AG08395 (cell line): Measurements from ENCODE around the gene GSG1.

Experiments
- DNase-seq: peaks from one replicate; pipeline ENCODE4 v3.0.0; 2012; ENCODE audit warnings: mixed read lengths, low spot score

GSG1 gene

DNA sequence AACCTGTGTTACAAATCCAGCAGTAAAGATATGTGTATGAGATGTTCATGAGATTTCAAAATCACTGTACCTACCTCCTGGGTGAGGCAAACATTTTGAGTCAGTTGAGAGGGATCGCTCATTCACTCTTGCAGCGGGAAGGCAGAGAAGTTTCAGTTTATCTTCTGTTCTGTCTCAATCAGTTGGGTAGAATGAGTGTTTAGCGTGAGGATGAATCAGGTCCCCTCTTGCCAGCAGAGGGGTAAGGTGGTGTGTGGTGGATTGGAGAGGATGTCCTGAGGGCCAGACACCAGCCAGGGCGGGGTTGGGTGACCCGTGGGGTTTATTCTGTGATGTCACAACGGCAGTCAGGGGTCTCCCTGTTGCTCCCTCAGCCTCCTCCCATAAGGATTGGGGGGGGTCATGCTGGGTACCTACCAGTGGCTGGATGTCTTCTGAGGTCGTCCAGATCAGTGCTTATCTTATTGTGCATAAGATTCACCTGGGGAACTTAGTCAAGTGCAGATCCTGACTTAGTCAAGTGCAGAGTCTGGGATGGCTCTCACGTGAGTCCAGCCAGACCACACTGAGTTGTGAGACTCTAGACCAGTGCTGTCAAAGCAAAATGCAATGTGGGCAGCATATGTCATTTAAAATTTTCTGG, at the start of gene GSG1:
TSS of gene GSG1 (minus strand) at position 277 of the 643 bp plus-strand sequence. CDS start at position 122, 155 bp downstream.
- peak; percentile 8 for DNase-seq

DNA sequence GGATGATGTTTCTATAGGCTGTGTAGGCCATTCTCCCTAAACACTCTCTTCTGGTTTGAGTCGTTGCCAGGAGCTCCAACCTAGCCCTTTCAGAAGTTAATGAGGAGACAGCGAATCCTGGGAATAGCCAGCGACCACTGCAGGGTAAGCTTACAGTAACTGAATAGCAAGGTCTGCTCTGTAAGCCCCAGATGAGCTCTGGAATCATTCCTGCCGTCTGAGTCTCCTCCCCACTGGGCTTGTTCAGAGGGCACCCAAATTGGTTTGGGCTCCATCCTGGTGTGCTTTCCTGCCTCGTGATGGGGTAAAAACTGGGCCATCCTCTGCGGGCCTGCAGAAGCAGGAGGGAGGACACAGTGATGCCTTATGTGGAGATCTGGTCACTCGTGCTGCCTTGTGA, 49.7 kb upstream of the GSG1 start:
- no peak for DNase-seq

DNA sequence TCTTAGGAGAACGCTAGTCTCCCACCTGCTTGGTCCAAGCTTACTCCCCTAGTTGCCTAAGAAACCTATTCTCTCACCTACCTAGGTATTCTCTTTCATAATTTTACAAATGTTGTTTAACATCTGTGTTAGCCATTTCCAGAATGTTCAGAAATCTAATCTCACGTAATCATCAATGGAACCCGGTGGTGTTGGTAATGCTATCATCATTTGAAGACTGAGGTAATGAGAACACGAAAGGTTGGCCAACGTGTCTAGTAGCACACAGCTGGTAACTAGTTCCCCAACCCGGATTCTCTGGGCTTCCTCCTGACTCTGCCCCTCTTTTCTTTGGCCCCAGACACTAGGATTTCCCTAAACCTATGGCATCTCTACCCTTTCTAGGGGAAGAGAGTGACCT, 49.3 kb upstream of the GSG1 start:
- no peak for DNase-seq

DNA sequence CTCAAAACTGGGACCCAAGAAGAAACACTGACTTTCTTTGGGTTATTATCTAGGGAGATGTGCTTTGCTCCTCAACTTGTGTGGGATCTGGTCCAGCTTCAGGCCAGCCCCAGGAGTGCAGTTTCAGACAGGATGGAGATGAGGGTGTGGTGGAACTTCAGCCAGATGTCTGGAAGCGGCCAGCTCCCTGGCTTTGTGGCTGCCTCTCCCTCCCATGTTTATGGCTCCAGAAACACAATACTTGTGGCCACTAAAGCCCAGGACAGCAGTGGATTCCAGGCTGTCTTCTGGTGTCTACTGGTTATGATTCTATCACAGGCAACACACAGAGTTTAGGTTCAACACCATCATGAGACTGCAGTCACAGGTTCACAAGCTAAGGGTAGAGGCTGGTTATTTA, 48.8 kb upstream of the GSG1 start:
- DNase-seq = peak; percentile 76

DNA sequence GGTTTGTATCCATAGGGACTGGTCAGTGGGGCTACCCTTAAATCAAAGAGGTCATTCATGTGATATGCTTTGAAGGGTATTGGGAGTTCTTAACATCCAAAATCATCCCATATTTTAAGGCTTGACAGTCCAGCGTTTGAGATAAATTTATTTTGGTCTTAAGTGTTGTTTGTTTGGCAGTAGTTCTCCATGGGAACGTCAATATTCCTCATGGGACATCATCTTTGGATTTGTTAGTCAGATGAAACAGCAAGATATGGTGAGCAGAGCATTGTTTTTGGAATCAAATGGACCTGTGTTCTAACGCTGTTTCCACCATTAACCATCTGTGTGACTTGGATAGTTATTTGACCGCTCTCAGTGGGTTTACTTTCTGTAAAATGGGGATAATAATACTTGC, 45.9 kb upstream of the GSG1 start:
- no peak for DNase-seq

DNA sequence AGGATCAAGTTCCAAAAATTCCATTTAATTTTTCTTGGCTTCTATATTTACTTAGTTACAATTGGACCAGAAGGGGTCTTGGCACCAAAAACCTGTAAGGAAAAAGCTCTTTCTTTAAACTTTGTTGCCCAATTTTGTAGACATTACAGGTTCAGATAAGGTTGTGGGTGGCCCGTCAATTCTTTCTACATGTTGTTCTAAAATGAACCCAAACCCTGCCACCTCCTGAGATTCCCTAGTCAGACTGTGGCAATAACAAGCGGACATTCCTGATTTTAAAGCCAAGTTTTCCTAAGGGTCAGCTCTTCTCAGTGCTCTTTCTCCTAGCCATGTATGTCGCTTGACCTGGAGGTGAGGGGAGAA, 45.0 kb upstream of the GSG1 start:
- DNase-seq = no peak

DNA sequence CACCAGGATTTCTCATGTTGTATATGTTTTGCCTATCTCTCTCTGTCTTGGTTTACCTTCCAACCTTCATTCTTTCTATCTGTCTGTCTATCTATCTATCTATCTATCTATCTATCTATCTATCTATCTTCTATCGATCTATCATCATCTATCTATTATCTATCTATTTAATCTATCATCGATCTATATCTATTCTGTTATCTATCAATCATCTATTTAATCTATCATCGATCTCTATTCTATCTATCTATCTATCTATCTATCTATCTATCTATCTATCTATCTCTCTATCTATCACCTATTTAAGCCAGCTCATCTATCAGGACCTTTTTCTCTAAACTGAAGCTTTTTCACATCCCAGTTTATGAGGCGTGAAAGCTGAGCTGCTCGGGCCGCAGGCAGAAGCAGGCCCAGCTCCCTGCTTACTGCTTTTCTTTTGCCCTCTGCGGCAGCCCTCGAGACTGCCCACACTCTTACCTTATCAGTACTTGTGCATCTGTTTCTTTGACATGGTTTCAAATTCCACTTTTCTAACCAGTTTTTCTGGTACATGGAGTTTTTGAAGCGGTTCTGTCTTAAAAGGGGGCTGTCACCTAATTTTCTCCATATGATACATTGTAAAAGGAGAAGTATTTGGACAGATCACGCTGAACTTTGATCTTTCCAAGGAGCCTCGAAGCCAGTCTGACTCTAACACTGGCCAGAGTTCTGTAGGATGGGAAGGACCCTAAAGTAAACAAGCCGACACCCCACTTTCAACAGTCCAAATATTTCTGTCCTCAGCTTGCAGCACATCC, 44.4 kb upstream of the GSG1 start:
- no peak for DNase-seq

DNA sequence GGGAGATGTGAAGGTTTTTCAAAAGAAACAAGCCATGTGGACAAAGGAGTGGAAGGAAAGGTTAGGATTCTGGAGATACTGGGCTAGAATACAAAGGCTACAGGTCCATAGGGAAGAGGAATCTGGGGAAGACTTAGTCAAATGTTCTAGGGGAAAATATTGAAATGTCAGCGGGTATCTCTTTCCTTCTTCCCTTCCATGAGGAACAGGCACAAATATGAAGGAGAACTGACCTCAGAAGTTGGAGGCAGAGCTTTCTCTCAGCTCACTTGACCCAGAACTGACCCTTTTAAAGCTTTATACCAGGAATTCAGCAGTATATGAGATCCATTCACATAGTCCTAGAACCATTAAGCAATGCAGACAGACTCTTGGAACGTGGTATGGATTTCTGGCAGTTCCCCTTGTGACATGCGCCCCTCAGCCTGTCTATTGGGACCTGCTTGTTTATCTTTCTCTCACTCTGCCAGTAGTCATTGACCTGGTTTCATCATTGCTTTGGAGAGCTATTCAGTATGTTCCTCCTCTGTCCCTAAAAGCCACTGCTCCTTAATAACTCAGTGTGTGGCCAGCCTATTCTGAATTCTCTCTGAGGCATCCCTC, 43.0 kb upstream of the GSG1 start:
- DNase-seq = no peak

DNA sequence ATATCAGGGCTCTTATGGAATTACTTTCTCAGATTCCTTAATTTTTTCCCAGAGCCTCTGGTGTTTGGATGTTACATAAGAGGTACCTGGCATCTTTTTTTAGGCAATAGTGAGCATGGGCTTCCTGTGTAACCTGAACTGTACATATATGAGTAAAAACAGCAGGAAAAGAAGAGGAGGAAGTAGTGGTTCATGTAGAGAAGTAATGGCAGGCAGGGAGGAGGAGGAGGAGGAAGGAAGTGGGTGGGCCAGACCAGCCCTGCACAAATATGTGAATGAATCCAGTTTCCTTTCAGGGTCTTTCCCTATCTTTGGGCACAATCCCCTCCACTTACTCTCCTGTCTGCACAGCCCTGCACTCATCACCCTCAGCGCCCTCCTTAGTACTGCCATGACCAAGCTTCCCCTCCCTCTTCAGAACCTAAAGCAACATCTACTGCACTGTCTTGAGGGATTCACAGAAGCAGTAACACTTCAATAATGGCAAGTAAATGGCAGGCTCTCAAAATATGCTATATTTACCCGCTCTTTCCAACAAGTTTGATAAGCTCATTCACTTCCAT, 40.9 kb upstream of the GSG1 start:
- DNase-seq = no peak

DNA sequence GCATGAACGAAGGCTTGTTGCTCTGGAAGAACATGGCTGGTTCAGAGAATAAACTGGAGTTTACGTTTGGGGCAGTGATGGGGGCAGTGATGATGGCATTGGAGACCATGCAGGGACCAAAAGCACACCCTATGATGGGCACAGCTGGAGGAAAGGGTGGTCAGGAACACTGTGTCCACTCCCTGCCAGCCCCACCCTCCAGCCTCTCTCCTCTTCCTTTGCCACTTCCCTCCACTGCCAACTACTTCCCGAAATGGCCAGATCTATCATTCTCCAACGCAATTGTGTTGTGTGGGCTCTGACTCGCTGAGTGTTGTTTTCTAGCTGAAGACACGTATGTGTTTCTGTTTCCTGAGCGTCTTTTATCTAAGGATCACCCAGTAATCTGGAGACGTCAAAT, 39.3 kb upstream of the GSG1 start:
- DNase-seq = no peak

DNA sequence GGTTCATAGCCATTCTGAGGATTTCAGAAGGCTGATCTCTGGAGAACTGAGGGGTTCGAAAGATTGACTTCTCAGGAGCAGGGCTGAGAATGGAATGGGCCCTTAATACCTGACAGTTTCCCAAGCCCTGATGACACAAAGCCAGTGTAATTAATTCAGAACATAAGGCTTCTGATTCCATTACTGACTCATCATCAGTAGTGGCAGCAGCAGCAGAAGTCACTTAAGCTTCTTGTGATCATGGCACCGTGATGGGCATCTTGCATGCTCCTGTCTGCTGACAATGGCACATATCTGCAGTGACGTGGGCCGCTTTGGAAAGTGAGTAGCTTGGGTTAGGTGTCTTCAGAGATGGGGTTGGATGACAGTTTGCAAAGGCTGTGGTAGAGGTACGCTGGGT, 38.2 kb upstream of the GSG1 start:
- no peak for DNase-seq

DNA sequence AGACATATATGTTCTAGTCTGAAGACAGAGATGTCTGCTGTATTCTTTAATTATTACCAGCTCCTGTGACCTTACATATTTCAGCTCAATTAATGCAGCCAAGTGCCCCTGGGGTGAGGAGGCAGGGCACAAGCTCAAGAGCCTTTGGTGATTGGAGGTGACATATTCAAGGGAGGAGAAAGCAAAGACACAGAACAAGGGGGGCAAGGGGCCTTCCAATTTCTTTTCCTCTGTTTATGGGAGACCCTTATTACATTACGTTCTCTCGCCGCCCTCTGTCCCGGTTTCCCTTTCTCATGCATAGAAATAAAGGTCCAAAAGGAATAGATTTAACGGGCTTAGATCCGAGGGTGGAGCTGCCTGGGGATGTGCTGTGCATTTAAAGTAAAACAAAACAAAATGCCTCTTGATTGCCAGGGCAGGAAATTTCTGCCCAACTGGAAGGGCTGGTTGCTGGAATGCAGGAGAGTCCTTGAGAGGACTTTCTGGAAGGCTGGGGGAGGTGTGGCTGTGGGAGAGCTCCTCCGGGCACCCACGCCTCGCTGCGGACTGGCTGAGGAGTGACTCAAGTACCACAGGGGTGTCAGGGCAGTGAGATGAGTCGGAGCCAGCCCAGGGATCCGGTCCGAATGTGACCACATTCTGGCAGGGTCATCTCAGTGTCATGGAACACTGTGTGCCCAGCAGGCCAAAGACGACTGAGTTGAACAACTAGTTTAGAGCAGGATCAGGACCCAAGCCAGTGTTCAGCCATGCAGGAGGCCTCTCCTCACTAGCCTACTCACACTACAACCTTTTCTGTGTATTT, 32.1 kb upstream of the GSG1 start:
- peak; percentile 95 for DNase-seq

DNA sequence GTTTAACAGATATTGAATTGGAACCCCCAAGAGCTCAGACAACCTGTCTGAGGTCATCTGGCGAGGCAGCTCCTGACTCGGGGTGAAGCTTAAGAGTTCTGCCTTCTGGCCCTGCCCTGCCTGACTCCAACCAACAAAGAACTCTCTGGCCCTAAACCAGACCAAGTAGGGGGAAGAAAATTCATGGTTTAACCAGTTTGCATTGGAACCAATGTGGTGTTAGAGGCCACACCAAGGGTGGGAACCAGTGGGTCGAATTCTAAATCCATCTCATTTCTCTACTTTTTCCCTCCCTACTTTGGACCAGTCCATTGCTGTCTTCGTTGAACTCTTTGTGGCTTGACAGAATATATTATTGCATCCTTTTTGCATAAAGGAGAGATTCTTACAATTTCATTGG, 30.4 kb upstream of the GSG1 start:
- DNase-seq = no peak

DNA sequence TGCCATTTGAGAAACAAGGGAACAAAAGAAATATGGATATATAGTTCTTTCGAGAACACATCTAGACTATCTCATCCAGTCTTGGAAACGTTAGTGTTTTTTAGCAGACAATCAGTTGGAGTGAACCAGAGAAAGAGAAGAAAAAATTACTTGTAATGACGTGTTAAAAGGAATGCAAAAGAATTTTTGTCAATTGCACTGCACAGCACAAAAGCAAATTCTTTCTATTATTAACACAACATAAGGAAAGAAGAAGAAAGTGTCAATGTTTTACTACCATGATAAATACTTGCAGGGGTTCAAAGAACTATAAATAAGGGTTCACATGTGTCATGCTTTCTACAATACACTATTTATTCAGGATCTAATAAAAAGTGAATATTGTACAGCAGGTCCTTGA, 27.5 kb upstream of the GSG1 start:
- DNase-seq = no peak

DNA sequence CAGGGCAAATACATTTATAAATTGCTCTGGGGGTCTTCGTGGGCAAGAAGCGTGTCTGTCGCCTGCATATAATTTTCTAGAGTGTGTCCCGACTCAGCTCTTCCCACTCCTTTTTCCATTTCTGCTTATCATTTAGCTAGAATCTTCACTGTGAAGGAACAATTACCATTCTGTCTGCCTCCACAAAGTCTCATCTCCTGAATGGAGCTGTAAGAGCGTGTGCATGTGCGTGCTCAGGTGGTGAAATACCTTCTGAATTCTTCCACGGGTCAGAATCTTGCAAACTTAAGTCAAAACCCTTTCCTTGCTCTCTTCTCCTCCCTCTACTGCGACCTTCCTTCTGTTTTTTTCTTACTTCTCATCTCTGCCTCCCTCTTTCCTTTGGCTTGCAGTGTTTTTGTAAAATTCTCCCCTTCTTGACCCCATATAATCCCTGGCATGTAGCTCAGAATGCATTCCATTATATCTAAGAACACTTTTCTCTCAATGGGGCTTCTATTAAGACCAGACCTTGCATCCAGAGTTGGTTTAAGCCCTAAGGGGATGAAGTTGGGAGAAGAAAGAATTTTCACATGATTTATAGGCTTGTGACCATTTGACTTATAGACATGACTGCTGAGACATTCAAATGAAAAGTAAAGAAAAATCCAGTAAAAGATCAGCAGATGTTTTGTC, 25.0 kb upstream of the GSG1 start:
- DNase-seq = no peak

DNA sequence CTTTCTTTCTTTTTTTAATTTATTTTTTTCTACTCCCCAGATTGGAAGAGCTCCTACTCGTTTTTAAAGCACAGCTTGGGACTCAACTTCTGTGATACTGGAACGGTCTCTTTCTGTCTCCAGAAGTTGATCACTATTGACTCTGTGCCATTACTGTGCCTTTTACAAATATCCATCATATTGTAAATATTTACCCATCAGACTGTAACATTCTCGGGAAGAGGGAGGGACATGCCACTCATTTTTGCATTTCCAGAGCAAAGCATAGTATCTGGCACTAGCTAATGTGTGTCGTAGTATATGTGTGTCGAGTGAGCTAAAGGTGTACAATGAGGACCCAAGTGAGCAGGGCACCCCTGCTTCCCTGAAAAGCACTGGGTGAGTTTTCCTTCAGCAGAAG, 24.0 kb upstream of the GSG1 start:
- DNase-seq = no peak

DNA sequence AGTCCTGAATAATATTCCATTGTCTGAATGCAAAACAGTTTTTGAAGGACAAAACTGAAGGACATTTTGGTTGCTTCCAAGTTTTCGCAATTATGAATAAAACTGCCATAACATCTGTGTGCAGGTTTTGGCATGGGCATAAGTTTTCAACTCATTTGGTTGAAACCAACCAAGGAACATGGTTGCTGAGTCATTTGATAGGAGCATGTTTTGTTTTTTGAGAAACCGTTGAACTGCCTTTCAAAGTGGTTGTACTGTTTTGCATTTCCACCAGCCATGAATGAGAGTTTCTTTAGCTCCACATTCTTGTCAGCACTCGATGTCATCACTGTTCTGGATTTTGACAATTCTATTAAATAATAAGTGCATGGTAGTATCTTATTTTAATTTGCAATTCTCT, 23.0 kb upstream of the GSG1 start:
- DNase-seq = no peak

DNA sequence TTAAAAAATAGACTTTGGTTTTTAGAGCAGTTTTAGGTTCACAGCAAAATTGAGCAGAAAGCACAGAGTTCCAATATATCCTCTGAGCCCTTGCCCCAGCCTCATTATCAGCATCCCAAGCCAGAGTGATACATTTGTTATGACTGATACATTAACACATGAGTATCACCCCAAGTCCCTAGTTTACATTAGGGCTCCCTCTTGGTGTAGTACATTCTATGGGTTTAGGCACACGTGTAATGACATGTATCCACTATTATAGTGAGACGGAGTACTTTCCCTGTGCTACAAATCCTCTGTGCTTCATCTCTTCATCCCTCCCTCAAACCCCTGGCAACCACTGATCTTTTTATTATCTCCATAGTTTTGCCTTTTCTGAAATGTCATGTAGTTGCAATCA, 22.5 kb upstream of the GSG1 start:
- no peak for DNase-seq

DNA sequence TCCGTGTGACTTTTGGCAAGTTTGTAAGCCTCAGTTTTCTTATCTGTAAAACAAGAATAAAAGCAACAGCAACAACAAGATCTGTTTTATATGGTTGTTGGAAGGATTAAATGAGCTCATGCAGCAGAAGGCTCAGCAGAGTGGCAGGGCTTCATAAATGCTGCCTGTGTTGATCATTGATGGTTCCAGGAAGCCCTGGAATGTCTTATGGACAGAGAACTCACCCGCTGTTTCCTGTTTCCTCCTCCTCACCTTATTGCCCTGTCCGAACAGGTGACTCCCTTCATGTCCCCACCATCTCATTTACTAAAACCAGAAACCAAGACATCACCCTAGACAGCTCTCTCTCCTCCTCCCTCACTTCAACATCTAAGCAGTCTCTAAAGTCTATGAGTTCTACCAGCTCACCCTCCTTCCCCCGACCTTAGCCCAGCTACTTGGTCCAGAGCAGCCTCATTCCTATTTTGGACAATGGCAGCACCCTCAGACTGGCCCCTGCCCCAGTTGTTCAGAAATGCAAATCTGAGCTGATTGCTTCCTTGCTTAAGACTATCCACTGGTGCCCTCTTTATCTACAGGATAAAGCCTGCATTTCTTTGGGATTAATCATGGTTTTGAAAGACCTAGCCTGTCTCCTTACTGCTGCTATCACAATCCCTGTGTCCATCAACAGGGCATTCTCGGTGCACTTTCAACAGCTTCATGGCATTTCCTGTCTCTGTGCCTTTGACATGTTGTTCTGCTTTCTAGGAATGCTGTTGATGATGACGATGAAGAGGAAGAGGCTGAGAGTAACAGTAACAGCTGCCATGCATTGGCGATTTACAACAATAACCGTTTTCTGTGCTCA, 21.4 kb upstream of the GSG1 start:
- DNase-seq = peak; percentile 57

DNA sequence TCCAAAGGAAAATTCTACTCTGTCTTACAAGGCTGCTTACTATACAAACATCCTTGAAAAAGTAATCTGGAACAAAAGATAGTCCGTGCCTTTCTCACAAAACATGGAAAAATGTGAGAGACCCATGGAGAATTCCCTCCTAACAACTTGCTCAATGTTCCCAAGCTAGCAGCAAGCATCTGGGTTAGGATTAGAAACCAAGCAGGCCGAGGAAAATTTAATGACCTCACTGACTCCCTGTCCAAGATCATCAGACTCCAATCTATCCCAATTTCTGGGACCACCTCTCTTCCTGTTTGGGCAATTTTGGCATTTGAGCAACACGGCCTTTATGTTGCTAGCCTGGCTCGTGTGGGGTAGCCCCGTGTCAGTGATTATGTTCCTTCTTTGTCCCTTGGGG, 18.1 kb upstream of the GSG1 start:
- no peak for DNase-seq

DNA sequence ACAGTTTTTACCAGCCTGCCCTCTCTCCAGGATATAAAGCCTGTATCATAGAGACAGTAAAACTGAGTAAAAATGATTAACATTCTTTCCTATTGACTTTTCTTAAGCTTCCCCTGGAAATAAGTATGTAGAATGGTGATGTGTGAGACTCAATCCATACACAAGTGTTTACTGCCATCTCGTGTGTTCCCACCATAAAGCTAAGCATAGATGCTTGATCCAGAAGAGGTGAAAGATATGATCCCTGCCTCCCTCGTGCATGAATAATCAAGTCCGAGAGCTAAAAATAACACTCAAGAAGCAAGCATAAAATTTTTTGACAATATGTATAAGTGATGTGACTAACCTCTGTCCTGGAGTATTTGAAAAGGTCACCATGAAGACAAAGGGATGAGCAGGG, 16.9 kb upstream of the GSG1 start:
- no peak for DNase-seq
